Stimulated activated naive CD4-positive, alpha-beta T cell treated with Interleukin-2 at 50 U/mL for 16 hours (primary cell): ENCODE data around the gene GIPC3.

Experiments used
- DNase-seq: peaks from one replicate; lab custom pipeline; 2025; lab: John Stamatoyannopoulos, UW

GIPC3 gene

DNA sequence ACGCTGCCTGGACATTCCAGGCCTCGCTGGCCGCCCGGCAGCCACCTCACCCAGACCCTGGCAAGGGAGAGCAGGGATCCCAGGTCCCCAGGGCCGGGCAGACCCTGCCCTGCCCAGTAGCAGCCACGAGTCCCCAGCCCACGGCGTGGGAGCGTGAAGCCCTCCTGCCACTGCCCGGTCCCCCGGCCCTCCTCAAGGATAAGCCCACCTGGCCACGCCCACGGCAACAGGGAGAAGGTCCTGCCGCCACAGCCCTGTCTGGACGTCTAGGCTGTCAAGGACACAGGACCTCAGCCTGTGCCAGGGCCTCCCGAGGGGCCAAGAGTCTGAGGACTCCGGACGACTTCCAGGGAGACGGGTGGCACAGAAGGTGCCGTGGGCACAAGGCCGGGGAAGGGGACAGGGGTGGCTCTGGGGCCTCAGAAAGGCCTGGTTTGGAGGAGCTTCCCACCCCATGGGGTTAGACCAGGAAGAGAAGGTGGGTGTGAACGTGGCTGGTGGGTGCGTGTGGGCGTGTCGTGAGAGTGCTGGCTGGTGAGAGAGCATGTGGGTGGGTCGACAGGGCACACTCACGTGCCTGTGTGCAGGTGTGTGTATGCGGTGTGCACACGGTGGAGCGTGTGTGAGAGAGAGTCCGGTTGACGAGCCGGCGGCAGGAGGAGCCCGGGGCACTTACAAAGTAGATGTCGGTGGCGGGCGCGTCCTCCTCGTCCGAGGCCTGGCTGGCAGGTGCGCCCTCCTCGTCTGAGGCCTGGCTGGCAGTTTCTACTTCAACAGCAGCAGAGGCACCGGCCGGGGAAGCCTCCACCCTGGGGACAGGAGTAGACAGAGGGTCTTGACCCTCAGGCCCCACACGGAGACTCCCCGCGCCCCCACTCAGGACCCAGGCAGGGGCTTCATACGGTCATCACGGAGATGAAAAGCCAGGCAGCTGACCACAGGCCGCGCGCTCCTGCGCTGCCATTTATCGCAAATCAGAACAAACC, 53.2 kb downstream of the GIPC3 start:
- DNase-seq: no peak

DNA sequence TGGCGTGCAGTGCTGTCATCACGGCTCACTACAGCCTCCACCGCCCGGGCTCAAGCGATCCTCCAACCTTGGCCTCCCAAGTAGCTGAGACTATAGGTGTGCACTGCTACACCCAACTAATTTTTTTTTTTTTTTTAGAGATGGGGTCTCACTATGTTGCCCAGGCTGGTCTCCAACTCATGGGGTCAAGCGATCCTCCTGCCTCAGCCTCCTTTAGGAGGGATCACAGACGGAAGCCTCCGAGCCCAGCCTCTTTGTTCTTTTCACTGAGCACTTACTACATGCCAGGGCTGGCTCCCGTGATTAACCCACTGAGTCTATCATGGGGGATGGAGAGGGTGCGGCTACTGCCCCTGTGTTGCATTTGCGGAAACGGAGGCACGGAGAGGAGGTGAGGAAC, 54.2 kb downstream of the GIPC3 start:
- DNase-seq: no peak

DNA sequence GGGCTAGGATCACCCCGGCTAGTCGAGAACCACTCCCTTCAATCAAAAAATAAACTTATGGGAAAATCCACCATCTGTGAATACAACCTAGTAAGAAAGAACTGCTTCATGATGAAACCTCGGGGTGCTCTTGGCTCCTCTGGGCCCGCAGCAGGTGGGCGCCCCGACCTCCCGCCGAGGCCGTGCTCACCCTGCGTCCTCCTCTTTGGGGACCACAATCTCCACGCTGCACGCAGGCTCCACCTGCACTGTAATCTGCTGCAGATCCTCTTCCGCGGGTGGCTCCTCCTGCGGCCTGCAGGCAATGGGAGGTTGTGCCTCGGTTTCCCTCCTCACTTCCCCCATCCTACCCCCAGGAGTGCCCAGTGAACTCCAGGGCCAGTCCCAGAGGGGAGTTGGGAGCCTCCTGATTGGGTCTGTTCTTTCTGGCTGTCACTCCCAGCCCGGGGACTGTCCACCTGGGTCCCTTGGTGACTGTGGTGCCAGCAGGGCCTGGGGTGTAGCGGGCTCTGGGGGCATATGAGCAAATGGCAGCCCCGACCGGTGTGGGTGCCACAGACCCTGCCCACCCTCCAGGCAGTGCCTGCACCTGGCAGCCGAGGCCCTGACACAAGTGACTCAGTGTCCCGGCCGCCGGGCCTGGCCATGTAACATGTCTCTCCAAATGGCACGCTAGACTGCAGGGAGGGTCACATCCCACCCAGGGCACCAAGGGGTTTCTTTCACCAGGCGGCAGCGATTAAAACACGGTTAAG, 56.4 kb downstream of the GIPC3 start:
- DNase-seq: no peak

DNA sequence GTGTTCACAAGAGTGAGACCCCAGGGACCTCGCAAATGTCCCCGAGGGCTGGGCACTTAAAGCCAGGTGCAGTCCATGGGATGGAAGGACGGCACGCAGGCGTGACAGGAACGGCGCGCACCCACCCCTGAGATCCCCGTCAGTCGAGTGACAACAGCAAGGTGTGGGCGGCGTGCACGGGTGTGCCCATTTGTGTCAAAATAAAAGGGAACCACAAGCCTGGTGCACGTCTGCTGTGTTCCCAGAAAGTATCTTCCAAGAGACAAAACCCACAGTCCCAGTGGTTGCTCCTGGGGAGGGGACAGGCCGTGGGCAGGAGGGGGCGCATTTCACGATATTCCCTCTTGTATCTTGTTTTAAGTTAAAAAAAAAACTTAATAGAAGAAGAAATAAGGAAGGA, 57.0 kb downstream of the GIPC3 start:
- no peak for DNase-seq
